Measurements from ENCODE around the gene SHISA5.
"Not testable (repeated sequence)": the region's sequence is repeated elsewhere in the genome, so short reads cannot be mapped to it uniquely, and the experiment has no call there.

DNA sequence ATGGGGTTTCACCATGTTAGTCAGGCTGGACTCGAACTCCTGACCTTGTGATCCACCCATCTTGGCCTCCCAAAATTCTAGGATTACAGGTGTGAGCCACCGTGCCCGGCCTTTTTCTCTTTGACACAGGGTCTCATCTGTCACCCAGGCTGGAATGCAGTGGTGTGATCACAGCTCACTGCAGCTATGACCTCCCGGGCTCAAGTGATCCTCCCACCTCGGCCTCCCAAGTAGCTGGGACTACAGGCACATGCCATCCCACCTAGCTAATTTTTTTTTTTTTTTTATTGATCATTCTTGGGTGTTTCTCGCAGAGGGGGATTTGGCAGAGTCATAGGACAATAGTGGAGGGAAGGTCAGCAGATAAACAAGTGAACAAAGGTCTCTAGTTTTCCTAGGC is 21.2 kb downstream of the SHISA5 start:
- not testable (repeated sequence) for TF ChIP-seq POLR2AphosphoS5 (IDR thresholded peaks at IDR 0.05; ENCODE audit: borderline replicate concordance, low read depth, low read length); FOXP2 (optimal IDR thresholded peaks at IDR 0.05; ENCODE audit: control extremely low read depth, extremely low read length, insufficient read depth); EZH2 (IDR thresholded peaks at IDR 0.05)

Measured in SK-N-MC (cell line).